LoVo (cell line): ENCODE results near the gene PATJ.

Experiments
- DNase-seq: peaks from one replicate; pipeline ENCODE4 v3.0.0-alpha.2; 2016; ENCODE audit warnings: low spot score

PATJ gene

DNA sequence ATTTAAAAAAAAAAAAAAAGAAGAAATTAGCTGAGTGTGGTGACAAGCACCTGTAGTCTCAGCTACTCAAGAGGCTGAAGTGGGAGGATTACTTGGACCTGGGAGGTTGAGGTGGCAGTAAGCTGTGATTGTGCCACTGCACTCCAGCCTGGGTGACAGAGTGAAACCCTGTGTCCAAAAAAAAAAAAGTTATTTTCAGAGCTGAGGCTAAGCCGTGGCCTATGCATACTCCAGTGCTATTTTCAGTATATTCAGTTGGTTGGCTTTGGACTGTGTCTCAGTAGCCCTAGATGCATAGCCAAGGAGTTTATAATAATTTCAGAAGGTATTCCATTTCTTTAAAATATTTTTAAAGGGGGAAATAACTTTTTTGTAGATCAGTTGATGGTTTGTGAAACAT lies 311.9 kb downstream of the PATJ start:
- no peak for DNase-seq

DNA sequence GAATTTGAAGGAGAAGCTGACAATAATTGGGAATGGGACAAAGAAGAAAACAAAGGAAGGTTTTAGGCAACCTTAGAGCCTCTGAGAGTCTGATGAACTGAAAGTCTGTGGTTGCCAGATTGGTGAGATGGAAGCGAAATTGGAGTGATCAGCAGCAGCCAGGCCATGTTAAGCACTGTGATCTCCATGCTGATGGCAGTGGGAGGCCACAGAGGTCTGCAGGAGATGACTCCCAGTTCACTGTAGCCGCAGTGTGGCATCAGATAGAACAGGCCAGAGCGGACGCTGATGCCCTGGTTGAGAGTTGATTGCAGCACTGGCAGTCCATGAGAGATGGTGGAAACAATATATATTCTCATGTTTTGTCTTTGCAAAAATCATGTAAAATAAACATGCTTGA lies 314.9 kb downstream of the PATJ start:
- DNase-seq: no peak

DNA sequence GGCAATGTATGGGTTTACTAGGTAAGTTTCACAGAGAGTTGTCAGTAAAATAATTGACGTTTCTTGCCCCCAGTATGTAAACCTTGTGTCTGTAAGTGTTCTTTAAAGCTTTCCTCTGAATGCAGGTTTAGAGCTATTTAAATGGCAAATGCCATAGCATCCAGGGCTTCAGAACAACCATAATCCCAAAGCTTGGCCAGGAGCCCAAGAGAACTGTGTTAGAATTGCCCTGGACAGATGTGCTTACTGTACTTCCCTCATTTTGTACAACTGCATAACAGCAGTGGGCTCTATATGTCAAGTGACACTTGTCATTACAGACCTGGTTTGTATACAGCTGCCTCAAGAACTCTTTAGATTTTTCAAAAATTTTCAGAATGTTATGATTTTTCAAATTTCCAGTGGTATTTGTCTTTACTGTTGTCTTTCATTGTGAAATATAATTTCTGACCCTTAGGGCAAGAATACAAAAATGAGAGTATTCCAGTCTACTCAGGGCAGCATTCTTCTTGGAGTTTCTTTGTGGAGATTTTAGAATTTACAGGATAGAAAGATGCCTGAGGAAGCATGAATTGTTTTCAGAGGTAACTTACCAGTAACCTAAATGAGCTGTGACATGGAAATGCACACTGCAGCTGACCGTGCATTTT lies 315.5 kb downstream of the PATJ start:
- DNase-seq: no peak

DNA sequence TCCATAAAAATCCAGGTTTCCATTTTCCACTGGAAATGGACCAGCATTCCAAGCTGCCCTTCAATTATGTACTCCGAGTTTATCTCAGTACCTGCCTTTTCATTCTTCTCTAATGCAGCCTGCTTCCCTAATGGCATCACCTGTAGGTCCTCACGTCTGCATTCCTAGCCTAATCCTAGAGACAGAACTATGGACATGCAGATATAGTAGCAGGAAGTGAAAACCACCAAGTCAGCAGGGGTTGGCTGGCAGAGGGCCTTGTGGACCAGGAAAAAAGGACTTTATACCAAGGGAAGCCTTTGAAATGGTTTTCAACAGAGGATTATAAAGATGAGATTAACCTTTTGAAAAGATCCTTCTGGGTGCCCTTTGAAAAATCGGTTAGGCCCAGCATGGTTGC lies 316.7 kb downstream of the PATJ start:
- no peak for DNase-seq

DNA sequence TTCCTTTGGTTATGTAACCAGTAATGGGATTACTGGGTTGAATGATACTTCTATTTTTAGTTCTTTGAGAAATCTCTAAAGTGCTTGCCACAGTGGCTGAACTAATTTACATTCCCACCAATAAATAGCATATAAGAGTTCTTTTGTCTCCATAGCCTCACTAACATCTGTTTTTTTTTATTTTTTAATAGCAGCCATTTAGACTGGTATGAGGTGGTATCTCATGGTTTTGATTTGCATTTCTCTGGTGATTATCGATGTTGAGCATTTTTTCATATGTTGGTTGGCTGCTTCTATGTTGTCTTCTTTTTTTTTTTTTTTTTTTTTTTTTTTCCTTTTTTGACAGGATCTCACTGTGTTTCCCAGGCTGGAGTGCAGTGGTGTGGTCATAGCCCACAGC lies 319.8 kb downstream of the PATJ start:
- DNase-seq: no peak

DNA sequence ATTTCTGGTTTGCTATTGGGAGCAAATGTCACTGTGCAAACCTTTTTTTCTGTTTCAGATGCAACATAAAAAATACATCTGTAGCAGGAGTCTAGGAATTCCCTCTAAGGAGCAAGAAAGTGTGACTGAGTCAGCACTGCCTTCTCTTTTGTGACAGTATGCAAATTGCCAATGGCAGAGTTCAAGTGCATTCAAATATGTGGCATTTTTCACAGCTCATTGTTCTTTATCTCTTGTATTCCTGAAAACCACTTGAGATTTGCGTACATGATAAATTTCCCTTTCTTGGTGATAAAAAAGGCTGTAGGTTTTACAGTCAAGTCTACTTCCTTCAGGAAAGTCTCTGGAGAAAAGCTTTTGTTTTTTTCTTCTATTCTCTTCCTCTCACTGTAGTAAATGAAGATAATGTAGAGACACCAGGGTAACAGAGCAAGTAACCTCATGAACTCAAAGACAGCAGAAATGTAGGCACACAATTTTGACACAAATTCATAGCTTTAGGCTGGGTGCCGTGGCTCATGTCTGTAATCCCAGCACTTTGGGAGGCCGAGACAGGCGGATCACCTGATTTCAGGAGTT lies 322.6 kb downstream of the PATJ start:
- no peak for DNase-seq

DNA sequence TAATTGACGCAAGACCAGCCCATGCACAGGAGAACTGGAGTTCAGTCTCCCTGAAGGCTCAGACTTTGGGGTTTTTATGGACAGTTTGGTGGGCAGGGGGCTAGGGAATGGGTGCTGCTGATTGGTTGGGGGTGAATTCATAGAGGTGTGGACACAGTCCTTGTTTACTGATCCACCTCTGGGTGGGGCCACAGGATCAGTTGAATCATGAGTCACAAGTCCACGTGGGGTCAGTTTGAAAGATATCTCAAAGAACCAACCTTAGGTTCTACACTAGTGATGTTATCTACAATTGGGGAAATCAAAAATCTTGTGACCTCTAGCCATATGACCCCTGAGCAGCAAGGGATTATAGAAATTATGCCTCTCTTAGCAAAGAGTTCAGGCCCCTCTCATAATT lies 324.4 kb downstream of the PATJ start:
- DNase-seq: no peak

DNA sequence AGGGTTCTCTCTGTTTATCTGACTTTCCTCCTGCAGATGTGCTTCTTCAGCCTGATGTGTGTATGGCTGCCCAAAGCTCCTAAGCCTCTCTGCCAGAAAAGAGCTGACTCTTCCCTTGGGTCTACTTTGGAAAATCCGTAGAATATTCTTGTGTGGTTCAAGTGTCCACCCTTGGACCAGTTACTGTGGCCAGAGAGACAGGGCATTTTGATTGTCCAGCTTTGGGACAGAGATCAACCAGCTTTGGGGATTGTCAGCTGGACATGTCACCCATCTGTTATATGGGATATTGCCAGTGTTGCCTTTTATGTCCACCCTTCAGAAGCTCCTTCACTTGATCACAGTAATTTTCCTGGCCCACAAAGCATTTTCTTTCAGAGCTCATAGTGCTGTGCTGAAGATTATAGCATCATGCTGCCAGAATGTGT lies 326.1 kb downstream of the PATJ start:
- DNase-seq: no peak

DNA sequence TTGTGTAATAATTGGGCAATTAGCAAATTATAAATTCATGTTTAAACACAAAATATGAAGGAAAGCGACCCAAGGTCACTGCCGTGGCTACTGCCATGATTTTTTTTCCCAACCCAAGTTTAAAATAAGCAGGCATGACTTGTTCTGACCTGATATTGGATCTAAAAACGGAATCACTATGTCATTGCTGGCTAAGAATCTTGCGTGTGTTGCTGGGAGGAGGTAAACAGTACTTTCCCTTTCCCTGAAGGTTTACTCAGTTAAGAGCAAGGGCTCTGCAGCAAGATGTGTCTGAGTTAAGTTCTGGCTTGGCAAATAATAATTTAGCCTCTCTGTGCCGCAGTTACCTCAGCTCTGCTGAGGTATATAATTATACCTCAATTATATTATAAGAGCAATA lies 326.7 kb downstream of the PATJ start:
- no peak for DNase-seq

DNA sequence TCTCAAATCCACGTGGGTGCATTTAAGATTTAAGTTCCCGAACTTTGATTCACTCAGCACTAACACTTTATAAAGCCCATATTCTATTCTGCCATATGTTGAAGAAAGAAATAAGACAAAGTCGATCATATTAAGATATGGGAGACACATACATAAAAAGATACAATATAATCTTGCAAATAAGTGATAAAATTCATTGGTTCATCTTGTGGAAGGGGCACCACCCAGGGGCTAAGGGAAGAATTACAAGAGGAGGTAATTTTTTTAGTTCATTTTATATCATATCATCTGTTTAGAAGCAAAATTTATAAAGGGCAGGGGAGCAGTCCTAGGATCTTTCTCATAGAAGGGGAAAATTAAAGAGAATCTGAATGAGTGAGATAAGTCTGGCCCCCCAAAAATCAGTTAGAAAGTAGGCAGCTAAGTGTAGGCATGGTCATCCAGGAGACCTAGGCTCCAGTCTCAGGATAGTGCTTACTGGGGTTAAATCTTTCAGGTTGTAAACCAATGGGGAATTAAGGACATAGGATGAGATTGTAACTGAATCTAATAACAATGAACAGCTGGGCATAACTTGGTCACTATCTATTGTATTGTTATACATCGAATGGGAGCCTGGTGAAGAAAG lies 328.2 kb downstream of the PATJ start:
- DNase-seq: no peak

DNA sequence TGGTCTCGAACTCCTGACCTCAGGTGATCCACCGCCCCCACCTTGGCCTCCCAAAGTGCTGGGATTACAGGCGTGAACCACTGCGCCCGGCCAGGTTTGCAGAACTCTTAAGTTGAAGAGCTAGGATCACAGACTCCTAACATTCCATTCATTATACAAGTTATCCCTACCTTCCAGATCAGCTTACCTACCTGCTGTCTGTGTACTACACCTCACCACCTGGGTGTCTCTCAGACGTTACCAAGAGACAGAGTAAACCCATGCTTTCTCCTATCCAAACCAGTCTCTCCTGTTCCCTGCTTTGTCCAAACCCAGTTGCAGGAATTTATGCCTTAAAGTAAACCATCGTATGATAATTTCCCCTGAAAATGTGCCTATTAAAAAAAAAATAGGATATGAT lies 329.4 kb downstream of the PATJ start:
- no peak for DNase-seq

DNA sequence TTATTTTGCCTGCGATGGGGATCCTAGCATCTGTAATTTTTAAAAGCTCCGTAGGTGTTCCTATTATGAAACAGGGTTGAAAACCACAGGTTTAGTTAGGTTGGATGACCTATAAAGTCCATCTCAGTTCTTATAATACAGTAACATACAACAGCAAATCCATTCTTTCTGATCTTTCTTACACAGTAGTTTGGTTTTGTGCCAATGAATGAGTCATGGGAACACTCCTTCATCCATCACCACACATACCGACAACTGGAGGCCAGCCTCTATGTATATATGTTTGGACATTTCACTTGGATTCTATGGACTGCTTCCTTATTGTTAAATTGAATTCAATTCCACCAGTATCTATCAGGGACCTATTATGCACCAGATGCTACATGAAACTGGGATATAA lies 334.0 kb downstream of the PATJ start:
- peak; percentile 67 for DNase-seq

DNA sequence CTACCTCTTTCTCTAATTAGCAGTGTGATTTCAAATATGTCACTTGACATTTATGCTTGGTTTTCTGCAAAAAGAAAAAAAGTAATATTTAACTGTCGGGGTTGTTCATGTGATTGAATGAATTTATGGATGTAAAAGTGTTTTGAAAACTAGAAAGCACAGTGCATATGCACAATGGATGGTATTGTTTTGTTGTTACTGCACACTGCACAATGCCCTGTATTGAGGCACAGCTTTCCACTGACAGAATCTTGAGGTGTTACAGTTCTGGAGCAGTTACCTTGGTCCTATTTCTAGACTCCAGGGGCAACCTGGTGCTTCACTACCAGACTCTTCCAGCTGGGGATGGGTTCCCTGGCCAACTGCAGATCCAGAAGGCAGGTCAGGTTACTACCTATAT lies 335.5 kb downstream of the PATJ start:
- DNase-seq: no peak

DNA sequence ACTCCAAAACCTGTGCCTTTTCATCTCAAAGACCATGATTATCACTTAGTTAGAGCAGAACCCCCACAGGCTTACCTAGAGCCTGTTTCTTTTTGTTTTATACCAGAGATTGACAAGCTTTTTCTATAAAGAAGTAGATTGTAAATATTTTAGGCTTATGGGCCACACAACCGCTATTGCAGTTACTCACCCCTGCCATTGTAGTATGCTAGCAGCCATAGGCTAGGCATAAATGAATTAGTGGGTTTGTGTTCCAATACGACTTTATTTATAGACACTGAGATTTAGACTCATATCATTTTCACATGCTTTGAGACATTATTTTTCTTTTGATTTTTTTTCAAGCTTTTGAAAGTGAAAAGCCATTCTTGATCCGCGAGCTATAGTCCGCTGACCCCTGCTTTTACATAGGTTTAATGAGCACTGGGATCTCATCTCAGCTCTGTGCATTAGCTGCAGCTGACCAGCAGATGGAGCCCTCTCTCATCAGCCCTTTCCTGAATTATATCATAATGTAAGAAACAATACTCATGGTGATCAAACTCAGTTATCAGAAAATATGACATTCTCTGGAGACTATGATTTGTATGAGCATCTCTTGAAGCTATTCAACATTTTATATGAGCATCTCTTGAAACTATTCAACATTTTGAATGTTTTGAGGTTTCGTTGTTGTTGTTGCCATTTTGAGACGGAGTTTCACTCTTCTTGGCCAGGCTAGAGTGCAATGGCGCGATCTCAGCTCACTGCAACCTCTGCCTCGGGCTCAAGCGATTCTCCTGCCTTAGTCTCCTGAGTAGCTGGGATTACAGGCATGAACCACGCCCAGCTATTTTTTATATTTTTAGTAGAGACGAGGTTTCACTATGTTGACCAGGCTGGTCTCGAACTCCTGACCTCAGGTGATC lies 340.4 kb downstream of the PATJ start:
- peak; percentile 53 for DNase-seq

DNA sequence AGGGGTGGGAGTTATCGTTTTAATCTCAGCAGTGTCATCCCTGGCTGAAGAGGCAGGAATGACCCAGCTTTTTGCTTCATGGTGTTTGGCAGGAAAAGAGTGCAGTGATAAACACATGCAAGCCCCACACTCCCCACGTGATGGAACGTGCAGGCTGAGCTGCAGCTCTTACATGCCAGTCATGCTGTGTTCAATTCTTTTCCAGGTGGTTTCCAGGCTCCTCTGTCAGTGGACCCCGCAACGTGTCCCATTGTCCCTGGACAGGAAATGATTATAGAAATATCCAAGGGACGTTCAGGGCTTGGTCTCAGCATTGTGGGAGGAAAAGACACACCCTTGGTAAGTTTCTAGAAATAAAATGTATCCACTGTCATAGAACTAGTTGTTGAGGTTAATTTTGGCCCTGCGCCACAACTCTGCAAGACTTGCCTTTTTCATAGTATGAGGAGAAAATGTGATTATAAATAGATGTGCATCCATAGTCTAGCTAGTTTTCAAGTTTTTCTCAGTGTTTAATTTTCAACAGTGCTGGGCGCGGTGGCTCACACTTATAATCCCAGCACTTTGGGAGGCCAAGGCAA lies 342.1 kb downstream of the PATJ start:
- DNase-seq: no peak

DNA sequence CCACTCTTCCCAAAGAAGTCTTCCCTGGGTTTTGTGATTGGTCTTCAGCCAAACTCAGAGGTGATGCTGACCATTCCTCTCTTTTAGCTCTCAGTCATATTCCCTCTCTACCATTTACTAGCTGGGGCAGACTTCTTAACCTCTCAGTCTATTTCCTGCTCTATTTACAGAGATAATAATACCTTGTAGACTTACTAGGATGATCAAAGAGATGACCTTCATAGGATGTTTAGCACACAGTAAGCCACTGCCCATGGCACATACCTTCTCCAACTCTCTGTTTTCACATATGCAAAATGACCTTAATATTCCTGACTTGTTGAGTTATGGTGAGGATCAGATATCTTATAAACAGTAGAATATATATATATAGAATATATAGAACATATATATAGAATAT lies 346.2 kb downstream of the PATJ start:
- no peak for DNase-seq

DNA sequence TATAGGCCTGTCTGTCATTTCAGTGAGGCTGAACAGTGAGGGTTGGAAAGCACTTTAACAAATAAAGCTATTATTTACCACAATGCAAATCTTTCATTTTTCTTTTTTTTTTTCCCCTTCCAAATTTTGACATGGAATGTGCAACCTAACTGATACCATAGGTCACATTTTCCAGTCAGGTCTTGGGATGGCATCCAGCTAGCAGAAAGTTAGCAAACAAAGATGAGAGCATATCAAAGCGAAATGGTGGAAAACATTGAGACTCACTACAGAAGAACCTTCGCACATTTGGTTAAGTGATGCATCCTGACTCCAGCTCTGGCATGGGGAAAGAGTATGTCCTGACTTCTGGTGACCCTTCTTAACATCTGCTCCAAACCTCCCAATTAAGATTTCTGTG lies 347.3 kb downstream of the PATJ start:
- no peak for DNase-seq

DNA sequence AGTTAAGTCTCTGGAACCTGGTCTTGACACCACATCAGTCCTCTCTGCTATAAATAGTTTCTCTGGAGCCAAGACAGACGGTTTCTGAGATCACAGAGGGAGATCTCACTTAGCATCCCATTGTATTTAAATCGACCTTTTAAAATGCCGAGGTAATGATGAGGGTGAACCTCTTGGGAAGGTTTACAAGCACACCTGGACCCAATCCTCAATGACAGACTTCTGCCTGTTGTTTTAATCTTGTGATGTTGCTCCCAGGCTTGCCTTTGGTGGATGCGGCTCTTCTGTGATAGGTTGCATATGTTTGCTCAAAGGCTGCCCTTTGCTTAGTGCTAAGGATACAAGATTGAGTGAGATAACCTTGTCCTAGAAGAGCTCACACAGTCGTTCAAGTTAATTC lies 347.7 kb downstream of the PATJ start:
- DNase-seq: no peak

DNA sequence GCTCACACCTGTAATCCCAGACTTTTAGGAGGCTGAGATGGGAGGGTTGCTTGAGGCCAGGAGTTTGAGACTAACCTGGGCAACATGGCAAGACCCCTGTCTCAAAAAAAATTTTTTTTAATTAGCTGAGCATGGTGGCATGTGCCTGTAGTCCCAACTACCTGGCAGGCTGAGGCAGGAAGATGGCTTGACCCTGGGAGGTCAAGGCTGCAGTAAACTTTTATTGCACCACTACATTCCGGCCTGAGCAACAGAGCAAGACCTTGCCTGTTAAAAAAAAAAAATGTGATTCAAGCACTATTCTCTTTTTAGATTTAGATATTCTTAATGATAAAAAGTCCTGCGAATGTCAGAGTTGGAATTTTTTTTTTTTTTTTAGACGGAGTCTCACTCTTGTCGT lies 349.8 kb downstream of the PATJ start:
- DNase-seq: no peak

DNA sequence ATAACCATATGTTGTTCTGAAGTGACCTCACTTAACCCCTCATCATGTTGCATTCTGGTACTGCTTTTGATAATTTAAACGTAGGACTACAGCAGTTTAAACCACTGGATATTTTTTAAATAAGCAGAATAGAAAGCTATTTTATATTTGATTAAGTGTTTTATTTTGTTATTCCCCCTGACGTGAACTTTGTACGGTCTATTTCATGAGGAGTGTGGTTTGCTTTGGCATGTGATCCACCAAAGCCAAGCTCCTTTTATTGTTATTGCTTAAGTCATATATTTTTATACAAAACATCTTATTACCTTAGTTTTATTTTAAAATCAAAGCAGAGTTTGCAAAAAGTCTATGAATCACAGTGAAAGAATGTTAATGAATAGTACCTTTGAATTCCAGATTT lies 351.0 kb downstream of the PATJ start:
- DNase-seq: no peak

DNA sequence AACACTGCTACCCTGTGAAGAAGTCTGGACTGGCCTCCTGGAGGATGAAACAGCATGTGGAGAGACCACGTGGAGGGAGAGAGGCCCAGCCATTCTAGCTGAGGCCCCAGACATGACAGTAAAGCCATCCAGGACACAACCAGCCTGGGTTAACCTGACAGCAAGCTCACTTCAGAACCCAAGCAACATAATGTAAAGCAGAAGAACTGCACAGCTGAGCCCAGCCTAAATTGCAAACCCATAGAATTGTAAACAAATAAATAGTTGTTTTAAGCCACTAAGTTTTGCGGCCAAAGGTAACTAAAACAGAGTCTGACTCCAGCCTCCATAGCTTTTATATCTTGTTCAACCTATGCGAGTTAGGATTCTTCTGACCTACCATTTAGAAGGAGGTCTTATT lies 355.2 kb downstream of the PATJ start:
- DNase-seq: no peak

DNA sequence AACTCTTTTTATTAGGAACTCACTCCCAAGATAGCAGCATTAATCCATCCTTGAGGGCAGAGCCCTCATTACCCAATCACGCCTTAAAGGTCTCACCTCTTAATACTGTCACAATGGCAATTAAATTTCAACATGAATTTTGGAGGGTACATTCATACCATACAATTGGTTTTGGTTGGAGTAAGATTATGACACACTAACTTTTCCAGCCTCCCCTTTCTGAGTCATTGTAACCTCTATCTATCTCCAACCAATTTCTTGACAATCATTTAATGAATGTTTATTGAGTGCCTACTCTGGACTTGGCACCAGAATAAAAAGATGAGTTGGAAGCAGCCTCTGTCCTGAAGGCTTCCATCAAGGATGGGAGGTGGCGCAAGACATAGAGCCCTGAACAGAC lies 358.2 kb downstream of the PATJ start:
- no peak for DNase-seq

DNA sequence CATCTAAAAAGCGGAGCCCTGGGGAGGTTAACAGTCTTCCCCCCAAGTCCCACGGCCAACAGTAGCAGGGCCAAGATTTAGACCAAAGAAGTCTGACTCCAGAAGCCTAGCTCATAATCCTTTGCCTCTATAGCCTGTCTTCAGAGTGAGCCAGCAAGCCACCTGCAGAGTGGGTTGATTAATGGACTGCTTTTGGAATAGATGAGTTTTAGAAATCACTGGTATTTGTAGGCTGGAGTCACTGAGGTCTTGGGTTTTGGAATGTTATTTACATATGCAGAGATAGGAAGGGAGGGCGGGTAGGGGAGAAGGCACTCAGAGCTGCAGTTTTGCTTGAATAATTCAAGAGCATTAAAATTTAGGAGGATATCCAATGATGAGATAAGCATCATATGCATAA lies 361.6 kb downstream of the PATJ start:
- DNase-seq: no peak
